HL-60/S4 treated with phorbol 12-myristate 13-acetate at 8.2 ng/mL for 4 days and 3 days (cell line): ENCODE results near the gene NUMBL.

Experiments used
- in situ Hi-C: fragments of 300-500 bp; cut with MboI; formaldehyde crosslinking; loops from 2 replicates; pipeline ENCODE4 v1.15.0; 2022; ENCODE audit warnings: low sequenced_read_pairs

Gene NUMBL

GRCh38 chr19:40640744-40641143 is 49.7 kb downstream of the NUMBL start:
- in situ Hi-C loops = loop anchor here (25.0 kb wide), 1 partner anchor 328 kb away; no protein-coding TSS in a partner anchor

- in situ Hi-C loops = loop anchor here (25.0 kb wide), 1 partner anchor 327 kb away; no protein-coding TSS in a partner anchor
Measured at GRCh38 chr19:40639638-40639982, 50.8 kb downstream of the NUMBL start.

DNA sequence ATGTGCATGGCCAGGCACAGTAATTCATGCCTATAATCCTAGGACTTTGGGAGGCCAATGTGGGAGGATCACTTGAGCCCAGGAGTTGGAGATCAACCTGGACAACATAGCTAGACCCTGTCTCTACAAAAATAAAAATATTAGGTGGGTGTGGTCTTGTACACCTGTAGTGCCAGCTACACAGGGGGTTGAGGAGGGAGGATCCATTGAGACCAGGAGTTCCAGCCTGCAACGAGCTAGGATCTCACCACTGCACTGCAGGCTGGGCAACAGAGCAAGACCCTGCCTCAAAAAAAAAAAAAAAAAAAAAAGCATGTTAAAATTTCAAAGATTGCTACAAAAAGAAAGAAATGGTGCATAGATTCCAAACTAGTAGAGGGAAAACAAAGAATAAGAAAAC is 52.1 kb downstream of the NUMBL start:
- in situ Hi-C loops = loop anchor here (25.0 kb wide), 1 partner anchor 326 kb away; no protein-coding TSS in a partner anchor

GRCh38 chr19:40633207-40633606 is 57.2 kb downstream of the NUMBL start:
- in situ Hi-C loops = loop anchor here (25.0 kb wide), 1 partner anchor 321 kb away; no protein-coding TSS in a partner anchor

DNA sequence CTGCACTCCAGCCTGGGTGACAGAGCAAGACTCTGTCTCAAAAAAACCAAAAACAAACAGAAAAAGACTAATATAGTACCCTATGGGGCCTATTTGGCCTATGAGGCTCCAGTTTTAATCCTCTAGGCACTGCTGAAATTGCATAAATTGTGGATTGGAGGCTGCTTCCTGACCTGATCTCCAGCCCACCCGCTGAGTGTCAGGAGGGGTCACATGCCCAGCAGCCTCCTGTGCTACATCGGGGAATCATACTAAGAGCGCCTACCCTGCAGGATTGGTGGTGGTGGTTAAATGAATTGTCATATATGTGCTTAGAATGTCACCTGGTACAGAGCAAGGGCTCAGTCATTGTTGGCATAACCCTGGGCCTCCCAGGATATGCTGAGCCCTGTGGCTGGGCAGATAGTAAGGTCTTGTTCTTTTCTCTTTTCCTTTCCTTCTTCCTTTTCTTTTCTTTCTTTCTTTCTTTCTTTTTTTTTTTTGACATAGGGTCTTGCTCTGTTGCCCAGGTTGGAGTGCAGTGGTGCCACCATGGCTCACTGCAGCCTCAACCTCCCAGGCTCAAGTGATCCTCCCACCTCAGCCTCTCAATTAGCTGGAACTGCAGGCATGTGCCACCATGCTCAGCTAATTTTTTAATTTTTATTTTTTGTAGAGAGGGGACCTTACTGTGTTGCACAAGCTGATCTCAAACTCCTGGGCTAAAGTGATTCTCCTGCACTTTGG is 58.0 kb downstream of the NUMBL start:
- in situ Hi-C loops = loop anchor here (25.0 kb wide), 1 partner anchor 320 kb away; no protein-coding TSS in a partner anchor

DNA sequence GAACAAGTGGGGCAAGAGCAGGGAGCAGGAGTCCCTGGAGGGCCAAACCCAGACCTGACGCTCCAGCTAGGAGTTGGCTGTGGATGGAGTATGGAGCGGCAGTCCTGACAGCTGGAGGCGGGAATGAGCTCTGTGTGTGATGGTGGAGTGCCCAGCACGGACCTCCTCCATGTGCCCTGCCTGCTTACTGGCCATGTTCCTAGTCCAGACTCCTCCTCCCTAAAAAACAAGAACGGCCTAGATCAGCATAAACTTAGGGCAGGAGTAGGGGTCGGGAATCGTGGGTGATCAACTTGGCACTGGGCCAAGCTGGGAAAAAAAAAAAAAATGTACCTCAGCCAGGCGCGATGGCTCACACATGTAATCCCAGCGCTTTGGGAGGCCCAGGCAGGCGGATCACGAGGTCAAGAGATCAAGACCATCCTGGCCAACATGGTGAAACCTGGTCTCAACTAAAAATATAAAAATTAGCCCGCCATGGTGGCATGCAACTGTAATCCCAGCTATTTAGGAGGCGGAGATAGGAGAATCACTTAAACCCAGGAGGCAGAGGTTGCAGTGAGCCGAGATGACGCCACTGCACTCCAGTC is 59.8 kb downstream of the NUMBL start:
- in situ Hi-C loops = loop anchor here (25.0 kb wide), 1 partner anchor 318 kb away; no protein-coding TSS in a partner anchor

DNA sequence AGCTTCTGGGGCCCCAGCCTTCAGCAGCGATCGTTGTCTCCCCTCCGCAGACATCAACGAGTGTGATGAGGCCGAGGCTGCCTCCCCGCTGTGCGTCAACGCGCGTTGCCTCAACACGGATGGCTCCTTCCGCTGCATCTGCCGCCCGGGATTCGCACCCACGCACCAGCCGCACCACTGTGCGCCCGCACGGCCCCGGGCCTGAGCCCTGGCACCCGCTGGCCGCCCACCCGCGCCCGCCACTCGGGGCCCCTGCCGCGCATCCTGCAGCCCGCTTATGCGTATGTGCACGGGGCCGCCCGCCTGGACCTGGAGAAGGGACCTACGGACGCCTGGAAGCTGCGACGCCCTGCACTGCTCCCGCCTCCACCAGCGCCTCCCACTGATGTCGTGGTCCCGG is 61.1 kb downstream of the NUMBL start:
- in situ Hi-C loops = loop anchor here (25.0 kb wide), 1 partner anchor 317 kb away; no protein-coding TSS in a partner anchor

GRCh38 chr19:40627486-40628279 is 62.8 kb downstream of the NUMBL start:
- in situ Hi-C loops = loop anchor here (25.0 kb wide), 1 partner anchor 315 kb away; no protein-coding TSS in a partner anchor

DNA sequence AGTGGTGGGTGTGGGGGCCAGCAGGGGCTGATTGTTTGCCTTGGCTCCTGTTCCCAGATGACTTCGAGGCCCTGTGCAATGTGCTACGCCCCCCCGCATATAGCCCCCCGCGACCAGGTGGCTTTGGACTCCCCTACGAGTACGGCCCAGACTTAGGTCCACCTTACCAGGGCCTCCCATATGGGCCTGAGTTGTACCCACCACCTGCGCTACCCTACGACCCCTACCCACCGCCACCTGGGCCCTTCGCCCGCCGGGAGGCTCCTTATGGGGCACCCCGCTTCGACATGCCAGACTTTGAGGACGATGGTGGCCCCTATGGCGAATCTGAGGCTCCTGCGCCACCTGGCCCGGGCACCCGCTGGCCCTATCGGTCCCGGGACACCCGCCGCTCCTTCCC is 63.5 kb downstream of the NUMBL start:
- in situ Hi-C loops = loop anchor here (25.0 kb wide), 1 partner anchor 315 kb away; no protein-coding TSS in a partner anchor

- in situ Hi-C loops = loop anchor here (25.0 kb wide), 1 partner anchor 313 kb away; no protein-coding TSS in a partner anchor
Measured at GRCh38 chr19:40625406-40626120, 64.9 kb downstream of the NUMBL start.

DNA sequence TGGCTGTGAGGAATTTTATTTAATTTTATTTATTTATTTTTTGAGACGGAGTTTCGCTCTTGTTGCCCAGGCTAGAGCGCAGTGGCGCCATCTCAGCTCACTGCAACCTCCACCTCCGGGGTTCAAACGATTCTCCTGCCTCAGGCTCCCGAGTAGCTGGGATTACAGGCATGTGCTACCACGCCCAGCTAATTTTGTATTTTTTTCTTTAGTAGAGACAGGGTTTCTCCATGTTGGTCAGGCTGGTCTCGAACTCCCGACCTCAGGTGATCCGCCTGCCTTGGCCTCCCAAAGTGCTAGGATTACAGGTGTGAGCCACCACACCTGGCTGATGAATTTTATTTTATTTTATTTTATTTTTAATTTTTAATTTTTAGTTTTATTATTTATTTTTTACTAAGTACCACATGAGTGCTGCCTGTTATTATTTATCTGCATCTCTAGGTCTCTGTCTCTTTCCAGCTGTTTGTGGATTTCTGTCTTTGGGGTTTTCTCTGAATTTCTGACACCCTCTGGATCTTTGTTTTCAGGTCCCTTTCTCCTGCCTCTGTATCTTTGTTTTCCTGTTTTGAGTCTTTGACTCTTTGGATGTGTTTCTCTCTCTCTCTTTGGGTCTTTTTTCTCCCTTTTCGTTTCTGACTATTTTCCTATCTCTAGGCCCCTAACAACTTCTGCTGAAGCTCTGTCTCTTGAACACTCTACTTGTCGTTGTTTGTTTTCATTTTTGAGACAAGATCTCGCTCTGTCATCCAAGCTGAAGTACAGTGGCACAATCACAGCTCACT is 65.9 kb downstream of the NUMBL start:
- in situ Hi-C loops = loop anchor here (25.0 kb wide), 1 partner anchor 312 kb away; no protein-coding TSS in a partner anchor

DNA sequence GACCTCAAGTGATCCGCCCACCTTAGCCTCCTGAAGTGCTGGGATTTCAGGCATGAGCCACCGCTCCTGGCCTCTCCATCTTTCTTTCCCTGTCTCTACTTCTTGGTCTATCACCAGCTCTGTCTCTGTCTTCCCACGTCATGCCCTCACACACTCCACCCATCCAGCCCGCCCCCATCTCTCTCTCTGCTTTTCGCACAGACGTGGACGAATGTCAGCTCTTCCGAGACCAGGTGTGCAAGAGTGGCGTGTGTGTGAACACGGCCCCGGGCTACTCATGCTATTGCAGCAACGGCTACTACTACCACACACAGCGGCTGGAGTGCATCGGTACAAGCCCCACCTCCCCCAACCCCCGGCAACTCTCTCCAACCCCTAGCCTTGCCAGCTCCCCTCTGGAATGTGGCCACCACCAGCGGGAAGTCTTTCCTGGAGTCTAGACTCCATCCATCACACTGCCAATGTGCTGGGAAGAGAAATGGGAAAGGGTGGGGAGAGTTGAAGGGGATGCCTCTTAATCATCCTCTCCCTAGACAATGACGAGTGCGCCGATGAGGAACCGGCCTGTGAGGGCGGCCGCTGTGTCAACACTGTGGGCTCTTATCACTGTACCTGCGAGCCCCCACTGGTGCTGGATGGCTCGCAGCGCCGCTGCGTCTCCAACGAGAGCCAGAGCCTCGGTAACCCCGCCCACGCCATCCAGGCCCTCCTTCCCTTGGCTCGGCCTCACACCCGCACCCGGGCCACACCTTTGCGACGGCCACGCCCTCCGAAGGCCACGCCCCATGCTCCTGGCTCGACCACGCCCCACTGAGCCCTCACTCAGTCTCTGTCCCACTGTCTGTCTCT is 66.8 kb downstream of the NUMBL start:
- in situ Hi-C loops = no loop called here

DNA sequence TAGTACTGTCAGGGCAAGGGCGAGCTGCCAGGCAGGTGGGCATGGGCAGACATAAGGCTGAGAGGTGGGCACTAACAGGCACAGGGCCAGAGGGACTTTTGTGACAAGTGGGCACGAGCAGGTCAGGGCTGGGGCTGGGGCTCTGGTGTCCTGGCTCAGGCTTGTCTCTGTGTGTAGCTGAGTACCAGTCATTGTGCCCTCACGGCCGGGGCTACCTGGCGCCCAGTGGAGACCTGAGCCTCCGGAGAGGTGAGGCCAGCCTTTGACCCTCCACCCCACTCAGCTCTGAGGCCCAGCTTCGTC is 67.7 kb downstream of the NUMBL start:
- in situ Hi-C loops = no loop called here

- in situ Hi-C loops = no loop called here
Measured at GRCh38 chr19:40621966-40622772, 68.3 kb downstream of the NUMBL start.

DNA sequence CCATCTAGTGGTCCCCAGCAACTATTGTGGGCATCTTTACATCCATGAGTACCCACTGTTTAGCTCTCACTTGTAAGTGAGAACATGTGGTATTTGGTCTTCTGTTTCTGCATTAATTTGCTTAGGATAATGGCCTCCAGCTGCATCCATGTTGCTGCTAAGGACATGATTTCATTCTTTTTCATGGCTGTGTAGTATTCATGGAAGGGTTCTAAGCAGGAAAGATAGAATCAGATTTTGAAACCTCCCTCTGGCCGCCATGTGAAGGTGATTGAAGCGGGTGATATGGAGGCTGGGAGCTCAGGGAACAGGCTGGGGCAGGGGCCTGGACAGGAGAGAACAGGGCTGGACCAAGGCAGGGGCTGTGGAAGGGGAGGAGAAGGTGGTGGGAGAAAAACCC is 69.2 kb downstream of the NUMBL start:
- in situ Hi-C loops = no loop called here

DNA sequence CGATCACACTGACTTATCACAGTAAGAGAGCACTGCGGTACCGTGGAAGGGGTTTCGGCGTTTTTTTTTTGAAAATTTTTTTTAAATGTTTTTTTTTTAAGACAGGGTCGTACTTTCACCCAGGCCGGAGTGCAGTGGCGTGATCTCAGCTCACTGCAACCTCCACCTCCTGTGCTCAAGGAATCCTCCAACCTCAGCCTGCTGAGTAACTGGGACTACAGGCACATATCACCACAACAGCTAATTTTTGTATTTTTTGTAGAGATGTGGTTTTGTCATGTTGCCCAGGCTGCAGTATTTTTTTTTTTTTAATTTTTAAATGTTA is 70.3 kb downstream of the NUMBL start:
- in situ Hi-C loops = no loop called here

DNA sequence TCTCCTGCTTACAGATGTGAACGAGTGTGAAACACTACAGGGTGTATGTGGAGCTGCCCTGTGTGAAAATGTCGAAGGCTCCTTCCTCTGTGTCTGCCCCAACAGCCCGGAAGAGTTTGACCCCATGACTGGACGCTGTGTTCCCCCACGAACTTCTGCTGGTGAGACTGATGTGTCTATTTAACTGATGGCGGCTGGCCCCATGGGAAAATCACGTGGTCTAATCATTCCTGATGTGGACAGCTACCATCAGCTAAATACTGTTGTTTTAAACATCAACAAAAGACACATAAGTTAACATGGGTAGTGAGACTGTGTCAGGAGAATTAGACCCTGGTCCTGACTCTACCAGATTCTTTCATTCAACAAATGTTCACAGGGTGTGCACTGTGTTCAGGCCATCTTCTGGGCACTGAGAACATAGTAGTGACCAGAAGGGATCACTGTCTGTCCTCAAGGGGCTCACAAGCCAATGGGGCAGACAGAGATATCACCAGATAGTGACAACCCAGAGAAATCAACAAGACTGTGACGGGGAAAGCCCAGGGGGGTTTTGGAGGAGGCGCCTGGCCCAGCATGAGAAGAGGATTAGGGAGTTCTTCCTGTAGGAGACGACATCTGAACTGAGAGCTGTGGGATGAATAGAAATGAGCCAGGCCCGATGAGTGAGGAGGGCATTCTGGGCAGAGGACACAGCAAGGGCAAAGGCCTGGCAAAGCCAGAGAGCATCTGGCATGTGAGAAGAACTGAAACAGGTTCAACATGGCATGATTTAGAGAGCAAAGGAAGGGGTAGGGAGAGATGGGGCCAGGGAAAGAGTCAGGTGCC is 70.9 kb downstream of the NUMBL start:
- in situ Hi-C loops = no loop called here

DNA sequence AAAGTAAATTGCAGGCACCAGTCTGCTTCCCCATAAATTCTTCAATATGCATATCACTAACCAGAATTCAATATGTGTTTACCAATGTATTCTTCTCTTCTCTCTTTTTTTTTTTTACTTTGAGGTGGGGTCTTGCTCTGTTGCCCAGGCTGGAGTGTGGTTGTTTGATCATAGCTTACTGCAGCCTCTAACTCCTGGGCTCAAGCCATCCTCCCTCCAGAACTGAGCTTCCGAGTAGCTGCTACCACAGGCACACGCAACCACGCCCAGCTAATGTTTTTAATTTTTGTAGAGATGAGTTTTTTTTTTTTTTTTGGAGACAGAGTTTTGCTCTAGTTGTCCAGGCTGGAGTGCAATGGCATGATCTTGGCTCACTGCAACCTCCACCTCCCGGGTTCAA is 72.5 kb downstream of the NUMBL start:
- in situ Hi-C loops = no loop called here
